GM20000 (cell line): Measurements from ENCODE around the gene CEP83.
"Not testable (repeated sequence)": the region's sequence is repeated elsewhere in the genome, so short reads cannot be mapped to it uniquely, and the experiment has no call there.

Experiments used
- DNase-seq: peaks from one replicate; pipeline ENCODE4 v3.0.0; 2012; ENCODE audit warnings: low spot score
- TF ChIP-seq, protein P1 (sequence below): IDR thresholded peaks from 2 replicates; pipeline ENCODE4 v1.5.1; 2012; ENCODE audit warnings: mild to moderate bottlenecking, control low read depth; ENCODE audit errors: extremely low read depth, missing control alignments

CEP83 gene

GRCh38 chr12:94433744-94434143 lies 25.9 kb downstream of the CEP83 start:
- TF ChIP-seq, protein P1, sequence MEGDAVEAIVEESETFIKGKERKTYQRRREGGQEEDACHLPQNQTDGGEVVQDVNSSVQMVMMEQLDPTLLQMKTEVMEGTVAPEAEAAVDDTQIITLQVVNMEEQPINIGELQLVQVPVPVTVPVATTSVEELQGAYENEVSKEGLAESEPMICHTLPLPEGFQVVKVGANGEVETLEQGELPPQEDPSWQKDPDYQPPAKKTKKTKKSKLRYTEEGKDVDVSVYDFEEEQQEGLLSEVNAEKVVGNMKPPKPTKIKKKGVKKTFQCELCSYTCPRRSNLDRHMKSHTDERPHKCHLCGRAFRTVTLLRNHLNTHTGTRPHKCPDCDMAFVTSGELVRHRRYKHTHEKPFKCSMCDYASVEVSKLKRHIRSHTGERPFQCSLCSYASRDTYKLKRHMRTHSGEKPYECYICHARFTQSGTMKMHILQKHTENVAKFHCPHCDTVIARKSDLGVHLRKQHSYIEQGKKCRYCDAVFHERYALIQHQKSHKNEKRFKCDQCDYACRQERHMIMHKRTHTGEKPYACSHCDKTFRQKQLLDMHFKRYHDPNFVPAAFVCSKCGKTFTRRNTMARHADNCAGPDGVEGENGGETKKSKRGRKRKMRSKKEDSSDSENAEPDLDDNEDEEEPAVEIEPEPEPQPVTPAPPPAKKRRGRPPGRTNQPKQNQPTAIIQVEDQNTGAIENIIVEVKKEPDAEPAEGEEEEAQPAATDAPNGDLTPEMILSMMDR, result no peak
- no peak for DNase-seq

- DNase-seq, result no peak
- TF ChIP-seq, protein P1, result no peak
Measured at GRCh38 chr12:94430304-94430703, 29.4 kb downstream of the CEP83 start.

- TF ChIP-seq, protein P1, result no peak
- no peak for DNase-seq
Measured at GRCh38 chr12:94429633-94430032, 30.0 kb downstream of the CEP83 start.

DNA sequence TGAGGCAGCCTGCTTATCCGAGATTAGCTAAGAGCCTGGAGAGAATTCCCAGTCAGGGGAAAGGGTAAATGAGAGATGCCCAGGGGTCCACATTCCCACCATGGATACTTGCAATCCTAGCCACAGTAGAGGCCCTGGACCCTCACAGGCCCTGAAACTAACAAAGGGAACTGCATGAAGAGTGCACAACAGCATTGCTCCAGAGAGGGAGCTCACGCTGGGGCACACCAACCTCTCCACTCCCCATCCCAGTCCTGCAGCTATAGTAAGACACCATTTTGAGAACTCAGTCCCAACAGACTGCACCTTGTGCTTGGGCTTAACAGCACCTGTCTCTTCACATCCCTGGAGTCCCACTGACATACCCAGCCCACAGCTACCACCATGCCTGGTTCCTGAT lies 30.5 kb downstream of the CEP83 start:
- no peak for DNase-seq
- TF ChIP-seq, protein P1, result no peak

- no peak for DNase-seq
Measured at GRCh38 chr12:94427501-94428381, 31.9 kb downstream of the CEP83 start.

GRCh38 chr12:94426049-94426448 lies 33.6 kb downstream of the CEP83 start:
- DNase-seq, result no peak
- TF ChIP-seq, protein P1, result no peak

More at GRCh38 chr12:94427501-94428381, 31.9 kb downstream of the CEP83 start:
- TF ChIP-seq, protein P1, result no peak

- not testable (repeated sequence) for DNase-seq
Measured at GRCh38 chr12:94424830-94425229, 34.8 kb downstream of the CEP83 start.
